ENCODE data around the gene HFE. TPM values are rescaled to one million over a fixed set of nuclear protein-coding genes. Genes with fewer than 3 reads are reported as not detected.

HFE gene
- total RNA-seq, 1 donor from 2014 or later: 1.2 TPM

DNA sequence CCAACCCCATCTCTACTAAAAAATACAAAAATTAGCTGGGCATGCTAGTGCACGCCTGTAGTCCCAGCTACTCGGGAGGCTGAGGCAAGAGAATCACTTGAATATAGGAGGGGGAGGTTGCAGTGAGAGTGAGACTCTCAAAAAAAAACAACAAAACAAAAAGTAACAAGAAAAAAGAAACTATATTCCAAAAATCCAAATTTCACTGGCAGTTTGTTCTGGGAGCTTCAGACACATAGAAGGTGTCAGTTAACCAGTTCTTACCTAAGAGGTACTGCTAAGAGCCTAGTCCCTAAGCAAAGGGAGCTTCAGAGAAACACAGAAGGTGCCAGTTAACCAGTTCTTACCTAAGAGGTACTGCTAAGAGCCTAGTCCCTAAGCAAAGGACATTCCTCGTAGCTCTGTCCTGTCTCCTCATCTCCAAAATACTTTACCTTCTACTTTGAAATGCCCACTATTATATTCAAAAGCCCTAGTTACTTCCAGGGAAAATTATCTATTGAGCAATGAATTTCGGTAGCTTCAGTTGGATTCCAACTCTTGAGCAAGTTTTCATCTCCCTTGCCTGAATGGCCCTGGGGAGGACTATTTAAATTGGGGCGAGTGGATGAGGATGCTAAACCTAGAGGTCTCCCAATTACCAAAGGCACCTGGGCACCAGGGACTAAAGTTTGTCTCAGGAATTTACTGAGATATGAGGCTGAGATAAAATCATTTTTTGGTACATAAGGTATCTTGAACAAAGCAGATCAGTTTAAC, 41.0 kb downstream of the HFE start:
- TF ChIP-seq, protein P1, sequence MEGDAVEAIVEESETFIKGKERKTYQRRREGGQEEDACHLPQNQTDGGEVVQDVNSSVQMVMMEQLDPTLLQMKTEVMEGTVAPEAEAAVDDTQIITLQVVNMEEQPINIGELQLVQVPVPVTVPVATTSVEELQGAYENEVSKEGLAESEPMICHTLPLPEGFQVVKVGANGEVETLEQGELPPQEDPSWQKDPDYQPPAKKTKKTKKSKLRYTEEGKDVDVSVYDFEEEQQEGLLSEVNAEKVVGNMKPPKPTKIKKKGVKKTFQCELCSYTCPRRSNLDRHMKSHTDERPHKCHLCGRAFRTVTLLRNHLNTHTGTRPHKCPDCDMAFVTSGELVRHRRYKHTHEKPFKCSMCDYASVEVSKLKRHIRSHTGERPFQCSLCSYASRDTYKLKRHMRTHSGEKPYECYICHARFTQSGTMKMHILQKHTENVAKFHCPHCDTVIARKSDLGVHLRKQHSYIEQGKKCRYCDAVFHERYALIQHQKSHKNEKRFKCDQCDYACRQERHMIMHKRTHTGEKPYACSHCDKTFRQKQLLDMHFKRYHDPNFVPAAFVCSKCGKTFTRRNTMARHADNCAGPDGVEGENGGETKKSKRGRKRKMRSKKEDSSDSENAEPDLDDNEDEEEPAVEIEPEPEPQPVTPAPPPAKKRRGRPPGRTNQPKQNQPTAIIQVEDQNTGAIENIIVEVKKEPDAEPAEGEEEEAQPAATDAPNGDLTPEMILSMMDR (IDR thresholded peaks at IDR 0.05; ENCODE audit: unreplicated experiment): no peak

GRCh38 chr6:26129656-26130055, 42.4 kb downstream of the HFE start:
- H3K4me1 Mint-ChIP-seq (ENCODE audit: unreplicated experiment): peaks cover 13% of the 10 kb centered on the region

More for the DNA sequence above, 41.0 kb downstream of the HFE start:
- Mint-ChIP-seq H3K9me3 (ENCODE audit: unreplicated experiment) (no peaks in the 10 kb centered on the region), H3K4me3 (ENCODE audit: unreplicated experiment) (no peak overlapping the region), H3K4me1 (ENCODE audit: unreplicated experiment) (peaks cover 26% of the 10 kb centered on the region), H3K27ac (ENCODE audit: unreplicated experiment) (no peak overlapping the region), H3K36me3 (ENCODE audit: low read depth, unreplicated experiment) (peaks cover 3% of the 10 kb centered on the region), H3K27me3 (ENCODE audit: unreplicated experiment) (peaks cover 22% of the 10 kb centered on the region)
- no peak for DNase-seq (ENCODE audit: low spot score)

DNA sequence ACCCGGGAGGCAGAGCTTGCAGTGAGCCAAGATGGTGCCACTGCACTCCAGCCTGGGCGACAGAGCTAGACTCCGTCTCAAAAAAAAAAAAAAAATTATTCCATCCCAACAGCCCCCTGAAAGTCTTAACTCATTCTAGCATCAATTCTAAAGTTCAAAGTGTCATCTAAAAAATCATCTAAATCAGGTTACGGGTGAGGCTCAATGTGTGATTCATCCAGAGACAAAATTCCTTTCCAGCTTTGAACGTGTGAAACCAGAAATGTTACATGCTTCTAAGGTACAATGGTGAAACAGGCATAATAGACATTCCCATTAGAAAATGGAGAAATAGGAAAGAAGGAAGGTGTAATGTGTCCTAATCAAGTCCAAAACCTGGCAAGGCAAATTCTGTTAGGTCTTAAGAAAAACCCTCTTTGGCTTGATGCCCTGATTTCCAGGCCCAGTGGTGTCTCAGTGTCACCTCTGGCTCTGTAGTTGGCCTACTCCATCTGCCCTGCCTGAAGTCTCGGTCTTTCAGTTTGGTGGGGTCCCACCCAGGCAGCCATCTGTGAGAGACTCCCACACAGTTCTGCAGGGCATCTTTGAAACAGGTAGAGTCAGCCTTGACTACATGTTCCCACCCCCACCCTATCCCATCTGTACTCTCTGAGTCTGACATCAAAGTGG, 43.5 kb downstream of the HFE start:
- TF ChIP-seq, protein P1 (IDR thresholded peaks at IDR 0.05; ENCODE audit: unreplicated experiment): no peak
- no peak overlapping the region for H3K27ac Mint-ChIP-seq (ENCODE audit: unreplicated experiment)

More at GRCh38 chr6:26129656-26130055, 42.4 kb downstream of the HFE start:
- no peak overlapping the region for H3K4me3 Mint-ChIP-seq (ENCODE audit: unreplicated experiment)
- no peak overlapping the region for H3K27ac Mint-ChIP-seq (ENCODE audit: unreplicated experiment)
- TF ChIP-seq, protein P1 (IDR thresholded peaks at IDR 0.05; ENCODE audit: unreplicated experiment): no peak
- H3K9me3 Mint-ChIP-seq (ENCODE audit: unreplicated experiment): no peaks in the 10 kb centered on the region
- peaks cover 10% of the 10 kb centered on the region for H3K27me3 Mint-ChIP-seq (ENCODE audit: unreplicated experiment)
- no peak for DNase-seq (ENCODE audit: low spot score)
- H3K36me3 Mint-ChIP-seq (ENCODE audit: low read depth, unreplicated experiment): peaks cover 3% of the 10 kb centered on the region

DNA sequence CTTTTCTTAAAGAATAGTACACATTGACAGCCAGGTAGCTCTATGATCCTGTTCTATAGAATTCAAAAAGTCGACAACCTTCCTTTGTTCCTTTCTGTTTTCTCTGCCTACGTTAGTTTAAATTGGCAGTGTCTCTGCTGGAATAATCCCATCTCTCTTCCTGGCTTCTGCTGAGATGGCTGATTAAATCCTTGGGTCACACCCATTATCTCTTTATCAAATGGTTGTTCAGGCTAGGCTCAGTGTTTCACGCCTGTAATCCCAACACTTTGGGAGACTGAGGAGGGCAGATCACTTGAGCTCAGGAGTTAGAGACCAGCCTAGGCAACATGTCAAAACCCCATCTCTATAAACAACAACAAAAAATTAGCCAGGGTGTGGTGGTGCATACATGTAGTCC, 44.4 kb downstream of the HFE start:
- no peaks in the 10 kb centered on the region for H3K27me3 Mint-ChIP-seq (ENCODE audit: unreplicated experiment)
- peaks cover 11% of the 10 kb centered on the region for H3K4me1 Mint-ChIP-seq (ENCODE audit: unreplicated experiment)
- H3K9me3 Mint-ChIP-seq (ENCODE audit: unreplicated experiment): no peaks in the 10 kb centered on the region
- TF ChIP-seq, protein P1 (IDR thresholded peaks at IDR 0.05; ENCODE audit: unreplicated experiment): no peak
- H3K36me3 Mint-ChIP-seq (ENCODE audit: low read depth, unreplicated experiment): no peaks in the 10 kb centered on the region
- no peak overlapping the region for H3K4me3 Mint-ChIP-seq (ENCODE audit: unreplicated experiment)
- DNase-seq (ENCODE audit: low spot score): no peak
- no peak overlapping the region for H3K27ac Mint-ChIP-seq (ENCODE audit: unreplicated experiment)

More for the DNA sequence above, 43.5 kb downstream of the HFE start:
- Mint-ChIP-seq H3K27me3 (ENCODE audit: unreplicated experiment) (peaks cover 4% of the 10 kb centered on the region), H3K9me3 (ENCODE audit: unreplicated experiment) (no peaks in the 10 kb centered on the region), H3K4me1 (ENCODE audit: unreplicated experiment) (peaks cover 13% of the 10 kb centered on the region), H3K4me3 (ENCODE audit: unreplicated experiment) (no peak overlapping the region), H3K36me3 (ENCODE audit: low read depth, unreplicated experiment) (no peaks in the 10 kb centered on the region)
- no peak for DNase-seq (ENCODE audit: low spot score)

DNA sequence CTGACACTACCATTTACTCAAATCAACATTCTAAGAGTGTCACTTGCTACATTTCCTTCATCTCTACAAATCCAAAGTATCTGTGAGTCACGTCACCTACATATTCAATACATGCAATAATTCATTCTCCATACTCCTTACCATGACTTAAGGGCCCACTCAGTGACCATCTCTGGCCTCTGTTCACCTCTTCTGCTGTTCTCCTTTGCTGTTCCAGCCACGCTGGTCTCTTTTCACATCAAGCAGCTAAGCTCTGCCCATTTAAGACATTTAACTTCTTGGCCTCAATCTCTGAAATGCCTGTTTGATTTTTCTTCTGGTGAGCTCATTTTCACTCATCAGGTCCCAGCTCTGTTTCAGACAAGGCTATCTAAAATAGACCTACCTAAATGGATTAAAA, 46.5 kb downstream of the HFE start:
- Mint-ChIP-seq H3K36me3 (ENCODE audit: low read depth, unreplicated experiment) (peaks cover 4% of the 10 kb centered on the region), H3K27ac (ENCODE audit: unreplicated experiment) (no peak overlapping the region), H3K9me3 (ENCODE audit: unreplicated experiment) (no peaks in the 10 kb centered on the region), H3K4me3 (ENCODE audit: unreplicated experiment) (no peak overlapping the region), H3K4me1 (ENCODE audit: unreplicated experiment) (no peaks in the 10 kb centered on the region), H3K27me3 (ENCODE audit: unreplicated experiment) (no peaks in the 10 kb centered on the region)
- TF ChIP-seq, protein P1 (IDR thresholded peaks at IDR 0.05; ENCODE audit: unreplicated experiment): no peak
- DNase-seq (ENCODE audit: low spot score): no peak
